ENCODE data around the gene ZMIZ1. TPM values are rescaled to one million over a fixed set of nuclear protein-coding genes. Genes with fewer than 3 reads are reported as not detected.

ZMIZ1 gene
- total RNA-seq, 2 donors from 2014 or later: 30.0 to 34.0 TPM

- H3K27ac Mint-ChIP-seq: peak overlapping the region; percentile 51
- H3K9me3 ChIP-seq (ENCODE audit: control insufficient read depth, low read length, poor library complexity, severe bottlenecking): no peaks in the 10 kb centered on the region
- H3K27me3 Mint-ChIP-seq: no peaks in the 10 kb centered on the region
- peaks cover 17% of the 10 kb centered on the region for H3K4me1 Mint-ChIP-seq
- no peak overlapping the region for H3K4me3 Mint-ChIP-seq
- peaks cover 4% of the 10 kb centered on the region for H3K36me3 Mint-ChIP-seq (ENCODE audit: low read depth)
- DNase-seq: no peak
- ATAC-seq: no peak
Observed at GRCh38 chr10:79230850-79231249, 162.1 kb downstream of the ZMIZ1 start.

GRCh38 chr10:79231908-79232307 is 163.1 kb downstream of the ZMIZ1 start:
- H3K27me3 Mint-ChIP-seq: no peaks in the 10 kb centered on the region
- ATAC-seq: no peak
- peaks cover 2% of the 10 kb centered on the region for H3K36me3 Mint-ChIP-seq (ENCODE audit: low read depth)
- peaks cover 17% of the 10 kb centered on the region for H3K4me1 Mint-ChIP-seq
- no peaks in the 10 kb centered on the region for H3K9me3 ChIP-seq (ENCODE audit: control insufficient read depth, low read length, poor library complexity, severe bottlenecking)
- DNase-seq: no peak
- no peak overlapping the region for H3K4me3 Mint-ChIP-seq
- peak overlapping the region; percentile 21 for H3K27ac Mint-ChIP-seq

- no peak overlapping the region for H3K27ac Mint-ChIP-seq
- no peak overlapping the region for H3K4me3 Mint-ChIP-seq
- H3K36me3 Mint-ChIP-seq (ENCODE audit: low read depth): peaks cover 2% of the 10 kb centered on the region
- no peak for DNase-seq
- no peaks in the 10 kb centered on the region for H3K27me3 Mint-ChIP-seq
- no peak for ATAC-seq
- H3K9me3 ChIP-seq (ENCODE audit: control insufficient read depth, low read length, poor library complexity, severe bottlenecking): no peaks in the 10 kb centered on the region
- peaks cover 22% of the 10 kb centered on the region for H3K4me1 Mint-ChIP-seq
Observed at GRCh38 chr10:79232864-79233263, 164.1 kb downstream of the ZMIZ1 start.

- Mint-ChIP-seq H3K27me3 (no peaks in the 10 kb centered on the region), H3K4me1 (peaks cover 21% of the 10 kb centered on the region), H3K27ac (peak overlapping the region; percentile 9), H3K36me3 (ENCODE audit: low read depth) (peaks cover 2% of the 10 kb centered on the region), H3K4me3 (no peak overlapping the region)
- ATAC-seq: no peak
- no peaks in the 10 kb centered on the region for H3K9me3 ChIP-seq (ENCODE audit: control insufficient read depth, low read length, poor library complexity, severe bottlenecking)
- DNase-seq: no peak
Observed at GRCh38 chr10:79234391-79235315, 165.9 kb downstream of the ZMIZ1 start.

- DNase-seq: no peak
- no peaks in the 10 kb centered on the region for H3K27me3 Mint-ChIP-seq
- no peak overlapping the region for H3K27ac Mint-ChIP-seq
- no peak overlapping the region for H3K4me3 Mint-ChIP-seq
- H3K4me1 Mint-ChIP-seq: peaks cover 18% of the 10 kb centered on the region
- no peaks in the 10 kb centered on the region for H3K9me3 ChIP-seq (ENCODE audit: control insufficient read depth, low read length, poor library complexity, severe bottlenecking)
- no peak for ATAC-seq
- peaks cover 2% of the 10 kb centered on the region for H3K36me3 Mint-ChIP-seq (ENCODE audit: low read depth)
Observed at GRCh38 chr10:79235765-79236432, 167.1 kb downstream of the ZMIZ1 start.

- Mint-ChIP-seq H3K27me3 (no peaks in the 10 kb centered on the region), H3K4me3 (no peak overlapping the region), H3K27ac (no peak overlapping the region), H3K36me3 (ENCODE audit: low read depth) (peaks cover 2% of the 10 kb centered on the region), H3K4me1 (peaks cover 23% of the 10 kb centered on the region)
- no peaks in the 10 kb centered on the region for H3K9me3 ChIP-seq (ENCODE audit: control insufficient read depth, low read length, poor library complexity, severe bottlenecking)
- ATAC-seq: no peak
- DNase-seq: no peak
Observed at GRCh38 chr10:79236433-79236765, 167.6 kb downstream of the ZMIZ1 start.

GRCh38 chr10:79237454-79238157 is 168.8 kb downstream of the ZMIZ1 start:
- DNase-seq (no peak), ATAC-seq (no peak)
- Mint-ChIP-seq H3K4me1 (peaks cover 27% of the 10 kb centered on the region), H3K36me3 (ENCODE audit: low read depth) (peaks cover 2% of the 10 kb centered on the region), H3K4me3 (no peak overlapping the region), H3K27me3 (no peaks in the 10 kb centered on the region), H3K27ac (no peak overlapping the region)
- no peaks in the 10 kb centered on the region for H3K9me3 ChIP-seq (ENCODE audit: control insufficient read depth, low read length, poor library complexity, severe bottlenecking)

- H3K27ac Mint-ChIP-seq: no peak overlapping the region
- no peaks in the 10 kb centered on the region for H3K9me3 ChIP-seq (ENCODE audit: control insufficient read depth, low read length, poor library complexity, severe bottlenecking)
- DNase-seq (no peak), ATAC-seq (no peak)
- H3K4me1 Mint-ChIP-seq: peaks cover 27% of the 10 kb centered on the region
- no peaks in the 10 kb centered on the region for H3K27me3 Mint-ChIP-seq
- H3K36me3 Mint-ChIP-seq (ENCODE audit: low read depth): peaks cover 2% of the 10 kb centered on the region
- no peak overlapping the region for H3K4me3 Mint-ChIP-seq
Observed at GRCh38 chr10:79238158-79238520, 169.4 kb downstream of the ZMIZ1 start.

GRCh38 chr10:79238606-79239005 is 169.8 kb downstream of the ZMIZ1 start:
- Mint-ChIP-seq H3K4me1 (peaks cover 24% of the 10 kb centered on the region), H3K27me3 (no peaks in the 10 kb centered on the region), H3K4me3 (no peak overlapping the region), H3K36me3 (ENCODE audit: low read depth) (peaks cover 2% of the 10 kb centered on the region), H3K27ac (peak overlapping the region; percentile 9)
- ATAC-seq (no peak), DNase-seq (no peak)
- H3K9me3 ChIP-seq (ENCODE audit: control insufficient read depth, low read length, poor library complexity, severe bottlenecking): no peaks in the 10 kb centered on the region

GRCh38 chr10:79239275-79239779 is 170.6 kb downstream of the ZMIZ1 start:
- Mint-ChIP-seq H3K36me3 (ENCODE audit: low read depth) (no peaks in the 10 kb centered on the region), H3K4me3 (no peak overlapping the region), H3K27me3 (no peaks in the 10 kb centered on the region), H3K4me1 (peaks cover 26% of the 10 kb centered on the region), H3K27ac (no peak overlapping the region)
- H3K9me3 ChIP-seq (ENCODE audit: control insufficient read depth, low read length, poor library complexity, severe bottlenecking): no peaks in the 10 kb centered on the region
- no peak for DNase-seq
- no peak for ATAC-seq

- Mint-ChIP-seq H3K27ac (peak overlapping the region; percentile 80), H3K36me3 (ENCODE audit: low read depth) (no peaks in the 10 kb centered on the region), H3K4me1 (peaks cover 33% of the 10 kb centered on the region), H3K27me3 (no peaks in the 10 kb centered on the region), H3K4me3 (no peak overlapping the region)
- no peaks in the 10 kb centered on the region for H3K9me3 ChIP-seq (ENCODE audit: control insufficient read depth, low read length, poor library complexity, severe bottlenecking)
- ATAC-seq (no peak), DNase-seq (no peak)
Observed at GRCh38 chr10:79239924-79240581, 171.3 kb downstream of the ZMIZ1 start.

- H3K9me3 ChIP-seq (ENCODE audit: control insufficient read depth, low read length, poor library complexity, severe bottlenecking): no peaks in the 10 kb centered on the region
- H3K4me1 Mint-ChIP-seq: peaks cover 39% of the 10 kb centered on the region
Observed at GRCh38 chr10:79241629-79241989, 172.8 kb downstream of the ZMIZ1 start.

More at GRCh38 chr10:79241629-79241989, 172.8 kb downstream of the ZMIZ1 start:
- Mint-ChIP-seq H3K4me3 (peak overlapping the region; percentile 87), H3K27me3 (no peaks in the 10 kb centered on the region), H3K36me3 (ENCODE audit: low read depth) (no peaks in the 10 kb centered on the region), H3K27ac (peak overlapping the region; percentile 80)
- DNase-seq (no peak), ATAC-seq (no peak)

Data from T-helper 17 cell (primary cell).